Skeletal muscle tissue (tissue), 4 donors: ENCODE data around the gene KCNK6. TPM values are rescaled to one million over a fixed set of nuclear protein-coding genes. Genes with fewer than 3 reads are reported as not detected.

Experiments used
- H3K27ac ChIP-seq: one replicate; pipeline ENCODE4 v1.7.0; 2013; ENCODE audit warnings: mild to moderate bottlenecking, low read depth, low read length, inconsistent platforms
- H3K27me3 ChIP-seq, 3 donors: one replicate each; pipeline ENCODE4 v1.7.0; 2013; ENCODE audit warnings: low read length in 3 of 3; ENCODE audit not compliant: control insufficient read depth in 3 of 3, insufficient read depth in 3 of 3
- H3K36me3 ChIP-seq, 3 donors: one replicate each; pipeline ENCODE4 v1.7.0; 2013; ENCODE audit warnings: low read length in 3 of 3; ENCODE audit not compliant: control insufficient read depth in 3 of 3, insufficient read depth in 3 of 3
- H3K4me1 ChIP-seq, 3 donors: one replicate each; pipeline ENCODE4 v1.7.0; 2013; ENCODE audit warnings: low read length in 3 of 3, mild to moderate bottlenecking in 3 of 3; ENCODE audit not compliant: control insufficient read depth in 3 of 3, insufficient read depth in 3 of 3
- H3K4me3 ChIP-seq, 3 donors: one replicate each; pipeline ENCODE4 v1.7.0; 2013; ENCODE audit warnings: low read length in 3 of 3
- H3K9ac ChIP-seq, 3 donors: one replicate each; pipeline ENCODE4 v1.7.0; 2013; ENCODE audit warnings: low read length in 3 of 3, mild to moderate bottlenecking in 3 of 3, moderate library complexity in 2 of 3, low read depth in 1 of 3
- H3K9me3 ChIP-seq, 3 donors: one replicate each; pipeline ENCODE4 v1.7.0; 2013; ENCODE audit warnings: low read length in 3 of 3; ENCODE audit not compliant: control insufficient read depth in 3 of 3
- total RNA-seq: library from RNA; depleted of rRNA; stranded (reverse); fragments of >200 nt; gene quantifications from one replicate; pipeline ENCODE4 v1.2.3, GENCODE V29; 2014
- donor health status: Osteomylitis.

The KCNK6 gene
- total RNA-seq, 1 donor from 2014 or later = 1.6 TPM

- H3K27ac ChIP-seq = no peak overlapping the region
- H3K4me1 ChIP-seq = no peaks in the 10 kb centered on the region
- no peak overlapping the region for H3K4me3 ChIP-seq
- H3K9me3 ChIP-seq = no peaks in the 10 kb centered on the region
- no peaks in the 10 kb centered on the region for H3K27me3 ChIP-seq
- H3K9ac ChIP-seq = no peak overlapping the region
- H3K36me3 ChIP-seq = no peaks in the 10 kb centered on the region
These were observed 25.6 kb upstream of the KCNK6 start for GRCh38 chr19:38294090-38294489.

- Histone ChIP-seq H3K36me3 (no peaks in the 10 kb centered on the region), H3K9me3 (no peaks in the 10 kb centered on the region), H3K9ac (no peak overlapping the region), H3K4me1 (peaks cover 0 to 3% (median 0%) of the 10 kb centered on the region in 3 donors), H3K27me3 (no peaks in the 10 kb centered on the region), H3K4me3 (no peak overlapping the region), H3K27ac (no peak overlapping the region)
These were observed 20.6 kb upstream of the KCNK6 start for GRCh38 chr19:38298821-38299680.

DNA sequence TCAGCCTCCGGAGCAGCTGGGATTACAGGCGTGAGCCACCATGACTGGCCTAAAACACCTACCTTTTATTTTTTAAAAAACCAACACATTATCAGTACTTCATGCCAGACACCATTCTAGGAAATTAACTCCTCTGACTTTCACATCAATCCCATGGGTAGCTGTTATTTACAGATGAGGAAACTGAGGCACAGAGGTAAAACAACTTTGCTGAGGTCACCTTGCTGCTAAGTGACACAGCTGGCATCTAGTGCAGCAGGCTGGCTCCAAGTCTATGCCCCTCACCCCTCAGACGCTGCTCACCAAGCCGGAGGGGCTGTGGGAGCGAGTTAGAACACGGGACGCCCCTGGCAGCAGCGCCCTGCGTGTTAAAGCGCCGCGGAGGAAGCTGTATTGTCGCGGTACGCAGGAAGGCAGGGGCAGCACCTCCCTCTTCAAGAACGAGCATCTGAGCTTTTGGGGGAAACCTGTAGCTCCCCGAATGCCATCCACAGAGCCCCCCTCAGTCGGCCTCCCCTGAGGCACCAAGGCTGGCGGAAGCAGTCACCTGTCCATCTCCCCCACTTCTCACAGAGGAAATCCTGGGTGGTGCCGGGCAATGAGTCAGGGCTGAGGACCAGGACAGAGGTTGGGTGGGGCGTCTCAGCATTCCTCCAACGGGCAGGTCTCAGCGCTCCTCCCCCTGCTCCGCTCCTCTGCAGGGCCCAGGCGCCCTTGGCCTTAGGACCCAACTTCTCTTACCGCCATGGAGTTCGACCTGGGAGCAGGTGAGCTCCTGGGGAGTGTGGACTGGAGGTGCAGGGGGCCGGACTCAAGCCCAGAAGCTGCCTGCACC, 15.9 kb upstream of the KCNK6 start, which contains the start of gene C19orf33:
Gene C19orf33 (plus strand): TSS at position 735 of the 835 bp plus-strand sequence. CDS start 11 bp downstream, at position 746.
- no peak within 1 kb of the TSS for H3K27ac ChIP-seq
- H3K4me1 ChIP-seq = peaks cover 0 to 3% (median 0%) of the 10 kb centered on the region in 3 donors
- peaks cover 15 to 20% (median 19%) of the 10 kb centered on the region in 3 donors for H3K36me3 ChIP-seq
- no peaks in the 10 kb centered on the region for H3K27me3 ChIP-seq
- H3K9ac ChIP-seq = peak within 1 kb of the TSS in 1 of 3 donors; percentile 8
- H3K4me3 ChIP-seq = peak within 1 kb of the TSS in 1 of 3 donors; percentile 41
- H3K9me3 ChIP-seq = no peaks in the 10 kb centered on the region

DNA sequence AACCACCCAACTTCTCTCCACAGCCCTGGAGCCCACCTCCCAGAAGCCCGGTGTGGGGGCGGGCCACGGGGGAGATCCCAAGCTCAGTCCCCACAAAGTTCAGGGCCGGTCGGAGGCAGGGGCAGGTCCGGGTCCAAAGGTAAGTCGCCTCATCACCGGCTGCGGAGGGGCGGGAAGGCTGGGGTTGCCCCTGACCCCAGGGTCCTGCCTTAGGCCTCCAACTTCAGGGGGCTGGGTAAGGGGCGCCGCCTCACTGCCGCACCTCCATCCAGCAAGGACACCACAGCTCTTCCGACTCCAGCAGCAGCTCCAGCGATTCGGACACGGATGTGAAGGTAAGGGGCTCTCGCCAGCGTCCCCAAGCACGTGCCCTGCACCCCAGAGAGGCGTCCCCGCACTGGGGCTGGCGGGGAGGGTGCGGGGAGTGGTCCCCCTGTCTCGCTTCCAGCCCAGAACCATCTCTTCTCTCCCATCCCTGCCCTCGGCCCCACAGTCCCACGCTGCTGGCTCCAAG, 15.2 kb upstream of the KCNK6 start:
- H3K36me3 ChIP-seq = peaks cover 15 to 23% (median 19%) of the 10 kb centered on the region in 3 donors
- no peak overlapping the region for H3K27ac ChIP-seq
- H3K4me1 ChIP-seq = peaks cover 0 to 3% (median 0%) of the 10 kb centered on the region in 3 donors
- H3K4me3 ChIP-seq = peak overlapping the region in 1 of 3 donors; percentile 41
- H3K9ac ChIP-seq = peak overlapping the region in 1 of 3 donors; percentile 8
- H3K9me3 ChIP-seq = no peaks in the 10 kb centered on the region
- no peaks in the 10 kb centered on the region for H3K27me3 ChIP-seq

DNA sequence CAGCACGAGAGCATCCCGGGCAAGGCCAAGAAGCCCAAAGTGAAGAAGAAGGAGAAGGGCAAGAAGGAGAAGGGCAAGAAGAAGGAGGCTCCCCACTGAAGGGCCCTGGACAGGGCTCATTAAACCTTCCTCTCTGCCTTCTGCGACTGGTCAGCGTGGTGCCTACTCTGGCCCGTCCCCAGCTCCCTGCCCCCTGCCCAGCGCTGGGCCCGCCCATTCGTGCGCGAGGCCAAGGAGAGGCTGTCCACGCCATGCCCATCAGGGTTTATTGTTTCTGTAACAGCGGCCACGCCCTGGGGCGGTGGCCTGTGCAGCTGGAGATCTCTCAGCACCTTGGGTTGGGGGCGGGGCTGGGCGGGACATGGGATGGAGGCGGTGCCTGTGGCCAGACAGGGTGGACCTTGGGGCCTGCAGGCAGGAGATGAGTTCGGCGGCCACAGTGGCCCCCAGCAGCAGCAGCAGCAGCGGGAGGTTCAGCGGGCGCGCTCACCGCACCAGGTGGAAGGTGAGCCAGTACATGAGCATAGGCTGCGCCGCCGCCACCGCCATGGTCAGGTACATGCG, 14.7 kb upstream of the KCNK6 start:
- H3K27me3 ChIP-seq = no peaks in the 10 kb centered on the region
- no peak overlapping the region for H3K9ac ChIP-seq
- H3K4me3 ChIP-seq = peak overlapping the region in 1 of 3 donors; percentile 41
- no peaks in the 10 kb centered on the region for H3K9me3 ChIP-seq
- peaks cover 0 to 3% (median 0%) of the 10 kb centered on the region in 3 donors for H3K4me1 ChIP-seq
- H3K36me3 ChIP-seq = peaks cover 15 to 23% (median 19%) of the 10 kb centered on the region in 3 donors
- no peak overlapping the region for H3K27ac ChIP-seq

DNA sequence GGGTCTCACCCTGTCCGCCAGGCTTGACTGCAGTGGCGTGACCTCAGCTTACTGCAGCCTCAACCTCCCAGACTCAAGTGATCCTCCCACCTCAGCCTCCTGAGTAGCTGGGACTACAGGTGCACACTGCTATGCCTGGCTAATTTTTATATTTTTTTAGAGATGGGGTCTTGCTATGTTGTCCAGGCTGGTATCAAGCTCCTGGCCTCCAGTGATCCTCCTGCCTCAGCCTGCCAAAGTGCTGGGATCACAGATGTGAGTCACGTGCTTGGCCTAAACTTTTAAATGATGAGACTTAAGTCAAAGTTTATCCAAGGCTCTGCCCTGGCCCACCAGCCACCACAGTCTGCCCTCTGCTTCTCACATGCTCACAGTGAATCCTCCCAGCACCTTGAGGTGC, 13.4 kb upstream of the KCNK6 start:
- H3K27me3 ChIP-seq = no peaks in the 10 kb centered on the region
- no peaks in the 10 kb centered on the region for H3K4me1 ChIP-seq
- H3K9ac ChIP-seq = no peak overlapping the region
- peaks cover 15 to 25% (median 19%) of the 10 kb centered on the region in 3 donors for H3K36me3 ChIP-seq
- no peaks in the 10 kb centered on the region for H3K9me3 ChIP-seq
- no peak overlapping the region for H3K27ac ChIP-seq
- H3K4me3 ChIP-seq = no peak overlapping the region

DNA sequence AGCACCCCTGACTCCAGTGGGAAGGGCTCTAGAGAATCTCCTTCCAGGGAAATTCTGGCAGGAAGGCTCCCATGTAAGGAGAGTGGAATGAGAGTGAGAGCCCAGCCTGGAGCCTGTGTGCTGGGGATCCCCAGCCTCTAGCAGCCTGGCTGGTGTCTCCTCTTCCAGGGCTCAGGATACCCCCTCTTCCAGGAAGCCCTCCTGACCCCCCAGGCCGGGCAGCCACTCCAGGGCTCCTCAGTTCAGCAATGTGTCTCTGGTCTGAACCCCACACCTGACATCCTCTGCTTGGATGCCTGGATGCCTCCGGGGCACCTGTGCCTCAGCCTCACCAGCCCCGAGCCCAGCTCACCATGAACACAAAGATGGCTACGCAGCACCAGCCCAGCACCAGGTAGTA, 12.6 kb upstream of the KCNK6 start:
- Histone ChIP-seq H3K9me3 (no peaks in the 10 kb centered on the region), H3K27ac (no peak overlapping the region), H3K4me1 (no peaks in the 10 kb centered on the region), H3K4me3 (no peak overlapping the region), H3K9ac (no peak overlapping the region), H3K36me3 (peaks cover 15 to 25% (median 19%) of the 10 kb centered on the region in 3 donors), H3K27me3 (no peaks in the 10 kb centered on the region)

GRCh38 chr19:38307597-38307996, 12.0 kb upstream of the KCNK6 start:
- no peaks in the 10 kb centered on the region for H3K9me3 ChIP-seq
- H3K27me3 ChIP-seq = no peaks in the 10 kb centered on the region
- no peaks in the 10 kb centered on the region for H3K4me1 ChIP-seq
- H3K36me3 ChIP-seq = peaks cover 15 to 25% (median 19%) of the 10 kb centered on the region in 3 donors
- no peak overlapping the region for H3K27ac ChIP-seq
- H3K4me3 ChIP-seq = no peak overlapping the region
- no peak overlapping the region for H3K9ac ChIP-seq

- no peaks in the 10 kb centered on the region for H3K27me3 ChIP-seq
- no peak overlapping the region for H3K4me3 ChIP-seq
- H3K9ac ChIP-seq = no peak overlapping the region
- H3K4me1 ChIP-seq = no peaks in the 10 kb centered on the region
- H3K9me3 ChIP-seq = no peaks in the 10 kb centered on the region
- peaks cover 15 to 25% (median 19%) of the 10 kb centered on the region in 3 donors for H3K36me3 ChIP-seq
- no peak overlapping the region for H3K27ac ChIP-seq
These were observed 11.5 kb upstream of the KCNK6 start for GRCh38 chr19:38308006-38308766.
